HG02943 (cell line): ENCODE results near the gene SRGAP1.
"Not testable (repeated sequence)": the region's sequence is repeated elsewhere in the genome, so short reads cannot be mapped to it uniquely, and the experiment has no call there.

Experiments used
- ATAC-seq: cut with Tn5 transposase; IDR thresholded peaks from one replicate; pipeline ENCODE4 v1.9.1; 2021; ENCODE audit warnings: mild to moderate bottlenecking, low read depth, moderate library complexity; ENCODE audit not compliant: unreplicated experiment

The SRGAP1 gene

GRCh38 chr12:63995512-63995911, 151.0 kb downstream of the SRGAP1 start:
- no peak for ATAC-seq

DNA sequence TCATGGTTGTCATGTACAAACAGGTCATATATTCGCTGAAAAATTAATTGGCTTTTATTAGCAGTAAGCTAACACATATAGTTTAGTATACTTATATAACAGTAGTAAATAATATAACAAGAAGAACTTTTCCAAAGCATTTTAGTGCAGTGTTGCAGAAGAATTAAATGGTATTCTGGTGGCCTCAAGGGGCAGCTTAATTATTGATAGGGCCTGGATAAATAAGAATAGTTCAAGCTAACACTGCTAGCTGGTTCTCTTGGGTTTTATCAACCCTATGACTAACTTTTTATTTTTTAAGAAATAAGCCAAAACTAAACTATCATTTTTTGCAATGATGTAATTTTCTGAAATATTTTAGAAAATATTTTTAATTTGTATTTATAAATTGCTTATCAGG, 152.1 kb downstream of the SRGAP1 start:
- no peak for ATAC-seq

DNA sequence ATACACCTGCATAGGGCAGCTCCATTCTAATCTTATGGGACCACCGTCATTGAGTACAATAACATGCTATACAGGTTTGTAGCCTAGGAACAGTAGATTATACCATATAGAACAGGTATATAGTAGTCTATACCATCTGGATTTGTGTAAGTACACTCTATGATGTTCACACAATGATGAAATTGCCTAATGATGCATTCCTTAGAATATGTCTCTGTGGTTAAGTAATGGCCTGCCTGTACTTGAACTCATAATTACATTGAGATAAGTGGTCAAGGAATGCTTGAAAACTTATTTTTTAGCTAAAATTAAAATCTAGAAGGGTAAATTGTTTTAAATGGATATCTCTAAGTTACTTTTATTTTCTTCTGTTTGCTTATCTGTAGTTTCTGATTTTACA, 152.7 kb downstream of the SRGAP1 start:
- ATAC-seq, result no peak

GRCh38 chr12:63998584-63998983, 154.1 kb downstream of the SRGAP1 start:
- no peak for ATAC-seq

- no peak for ATAC-seq
These were observed 155.4 kb downstream of the SRGAP1 start for GRCh38 chr12:63999853-64000252.

DNA sequence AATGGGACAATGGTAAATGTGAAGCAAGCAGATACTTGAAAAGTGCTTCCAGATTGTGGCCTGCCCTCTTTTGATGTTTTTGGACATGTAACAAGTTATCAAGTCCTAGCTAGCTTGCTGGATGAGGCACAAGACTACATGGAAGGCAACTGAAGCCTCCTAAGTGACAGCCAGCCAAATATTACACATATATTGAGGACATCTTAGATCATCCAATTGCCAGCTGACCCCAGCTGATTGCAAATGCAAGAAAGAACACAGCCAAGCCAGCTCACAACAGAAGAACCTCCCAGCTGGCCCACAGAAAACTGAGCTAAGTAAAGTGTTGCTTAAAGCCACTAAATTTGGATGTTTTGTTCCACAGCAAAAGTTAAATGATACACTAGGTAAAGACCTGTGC, 156.9 kb downstream of the SRGAP1 start:
- ATAC-seq, result no peak

- no peak for ATAC-seq
These were observed 160.1 kb downstream of the SRGAP1 start for GRCh38 chr12:64004641-64005040.

DNA sequence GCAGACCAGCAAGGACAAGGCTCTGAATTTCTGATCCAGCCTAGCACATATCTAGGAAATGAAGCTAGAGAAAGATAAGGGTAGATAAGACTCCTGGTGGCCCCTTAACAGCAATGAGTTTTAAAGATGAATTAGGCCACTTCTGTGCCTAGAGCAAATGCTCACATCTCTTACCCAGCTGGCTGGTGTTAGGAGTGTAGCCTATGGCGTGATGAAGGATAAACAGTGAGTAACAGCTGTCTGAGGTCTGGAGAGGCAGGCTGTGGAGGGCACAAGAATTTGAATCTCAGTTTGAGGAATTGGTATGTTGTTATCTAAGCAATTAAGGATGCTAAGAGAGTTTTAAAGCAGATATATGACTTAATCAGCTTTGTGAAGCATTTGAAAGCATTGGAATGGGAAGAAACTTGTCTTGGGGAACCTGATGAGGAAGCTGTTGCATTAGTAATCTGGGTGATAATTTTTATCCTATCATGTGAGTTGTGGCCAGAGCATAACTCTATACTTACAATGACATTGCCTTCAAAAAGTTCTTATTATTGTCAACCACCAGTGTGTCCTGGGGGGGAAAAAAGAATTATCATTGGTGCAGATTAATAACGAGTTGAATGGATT, 161.8 kb downstream of the SRGAP1 start:
- ATAC-seq, result no peak

DNA sequence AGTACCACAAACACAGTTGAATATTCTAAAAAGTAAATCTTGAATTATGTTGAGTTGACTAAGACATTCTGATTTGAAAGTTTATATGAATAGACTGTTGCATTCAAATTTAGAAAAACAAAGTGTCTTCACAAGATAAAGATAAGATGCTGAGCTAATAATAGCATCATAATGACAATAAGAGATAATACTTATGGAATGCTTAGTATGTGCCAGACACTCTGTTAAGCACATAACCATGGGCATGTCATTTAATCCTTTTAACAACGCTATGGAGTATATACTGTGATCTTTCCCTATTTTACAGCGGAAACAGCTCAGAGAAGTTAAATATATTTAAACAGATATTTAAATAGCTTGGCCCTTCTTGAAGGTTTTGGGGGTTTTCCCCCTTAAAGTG, 163.4 kb downstream of the SRGAP1 start:
- ATAC-seq, result no peak

- ATAC-seq, result no peak
These were observed 164.1 kb downstream of the SRGAP1 start for GRCh38 chr12:64008596-64008995.

GRCh38 chr12:64009321-64010068, 165.0 kb downstream of the SRGAP1 start:
- peak; percentile 50 for ATAC-seq

DNA sequence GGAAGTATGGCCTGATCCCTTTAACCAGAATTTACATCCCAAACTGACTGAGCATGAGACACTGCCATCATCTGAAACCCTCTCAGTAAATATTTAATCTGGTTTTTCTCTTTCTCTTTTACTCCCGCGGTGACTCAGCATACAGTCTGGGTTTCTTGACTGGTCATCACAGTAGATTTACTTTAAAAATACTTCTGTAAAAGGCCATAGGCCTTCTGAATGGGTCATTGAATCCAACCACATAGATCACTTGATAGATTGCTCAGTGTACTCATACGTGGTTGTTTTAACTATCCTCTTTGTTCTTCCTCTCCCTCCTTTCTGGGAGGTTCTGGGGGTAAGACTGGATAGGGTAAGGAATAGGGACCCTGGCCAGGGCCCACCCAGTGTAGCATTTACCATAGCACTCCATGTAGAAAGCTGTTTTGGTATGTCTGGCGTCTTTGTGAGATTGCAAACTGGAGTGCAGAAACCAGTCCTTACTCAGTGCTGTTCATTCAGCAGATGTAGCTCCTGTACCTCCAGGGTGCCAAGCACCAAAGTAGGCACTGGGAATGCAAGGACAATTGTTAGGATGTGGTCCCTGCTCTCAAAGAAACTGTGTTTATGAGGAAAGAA, 165.7 kb downstream of the SRGAP1 start:
- peak; percentile 91 for ATAC-seq

DNA sequence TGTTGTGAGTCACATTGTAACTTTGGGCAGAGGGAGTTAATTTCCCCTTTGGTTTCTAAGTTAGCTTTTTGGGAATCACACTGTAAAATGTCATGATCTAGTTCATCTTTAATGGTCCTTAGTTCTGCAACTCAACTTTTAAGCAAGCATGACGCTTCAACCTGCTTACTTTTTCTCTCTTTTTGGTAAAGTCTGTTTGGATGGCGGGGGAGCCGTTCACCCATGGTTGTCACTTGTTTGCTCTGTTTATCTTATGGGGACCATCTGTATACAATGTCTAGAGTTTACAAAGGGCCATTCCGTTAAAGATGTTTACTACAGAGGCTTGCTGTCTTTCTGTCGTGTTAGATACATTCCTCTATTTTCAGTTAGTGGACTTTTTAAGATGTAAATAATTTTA, 172.0 kb downstream of the SRGAP1 start:
- no peak for ATAC-seq

DNA sequence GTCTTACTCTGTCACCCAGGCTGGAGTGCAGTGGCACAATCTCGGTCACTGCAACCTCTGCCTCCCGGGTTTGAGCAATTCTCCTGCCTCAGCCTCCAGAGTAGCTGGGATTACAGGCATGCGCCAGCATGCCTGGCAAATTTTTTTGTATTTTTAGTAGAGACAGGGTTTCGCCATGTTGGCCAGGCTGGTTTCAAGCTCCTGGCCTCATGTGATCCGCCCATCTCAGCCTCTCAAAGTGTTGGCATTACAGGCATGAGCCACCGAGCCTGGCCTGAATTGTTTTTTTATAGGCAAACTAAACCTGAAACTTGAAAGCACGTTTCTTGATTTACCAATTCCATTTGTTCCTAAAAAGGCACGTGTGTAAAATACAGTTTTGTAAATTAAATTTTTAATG, 173.6 kb downstream of the SRGAP1 start:
- ATAC-seq, result not testable (repeated sequence)

DNA sequence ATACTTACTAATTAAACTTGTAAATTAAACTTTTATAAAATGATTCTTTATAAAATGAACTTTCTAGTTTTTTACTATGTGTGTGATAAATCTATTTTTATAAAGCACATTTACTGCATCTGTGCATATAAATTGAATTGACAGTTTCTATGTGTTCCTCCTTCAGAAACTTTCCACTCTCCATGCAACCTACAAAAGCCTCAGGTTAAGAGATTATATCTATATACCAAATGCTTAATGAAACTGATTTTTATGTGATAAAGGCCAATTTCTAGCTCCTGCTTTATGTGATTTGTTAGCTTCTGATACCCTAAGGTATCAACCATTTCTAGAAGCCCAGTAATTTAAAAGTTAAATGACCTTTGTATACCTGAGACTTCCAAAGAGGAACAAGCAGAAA, 174.0 kb downstream of the SRGAP1 start:
- no peak for ATAC-seq

GRCh38 chr12:64019101-64019500, 174.6 kb downstream of the SRGAP1 start:
- ATAC-seq, result no peak

- ATAC-seq, result no peak
These were observed 175.2 kb downstream of the SRGAP1 start for GRCh38 chr12:64019654-64020053.

GRCh38 chr12:64025174-64025958, 180.9 kb downstream of the SRGAP1 start:
- no peak for ATAC-seq

DNA sequence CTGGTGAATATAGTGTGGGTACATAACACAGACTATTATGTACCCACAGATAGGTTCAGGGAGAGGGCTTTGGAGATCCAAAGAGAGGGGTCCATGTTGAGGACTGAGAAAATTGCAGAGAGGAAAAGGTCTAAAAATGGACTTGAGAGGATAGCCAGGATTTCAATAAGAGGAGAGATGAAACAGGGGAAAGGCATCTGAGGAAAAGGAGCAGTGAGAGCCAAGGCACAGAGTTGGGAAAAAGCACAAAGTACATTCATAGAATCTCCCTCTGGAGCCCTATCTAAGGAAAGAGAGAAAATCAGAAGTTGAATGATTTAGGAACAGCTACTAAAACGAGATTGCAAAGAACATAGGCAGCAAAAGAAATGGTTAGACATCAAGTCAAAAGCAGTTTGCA, 182.8 kb downstream of the SRGAP1 start:
- no peak for ATAC-seq

- no peak for ATAC-seq
These were observed 184.0 kb downstream of the SRGAP1 start for GRCh38 chr12:64028541-64028940.
